Measurements from ENCODE around the gene PABPN1L.

DNA sequence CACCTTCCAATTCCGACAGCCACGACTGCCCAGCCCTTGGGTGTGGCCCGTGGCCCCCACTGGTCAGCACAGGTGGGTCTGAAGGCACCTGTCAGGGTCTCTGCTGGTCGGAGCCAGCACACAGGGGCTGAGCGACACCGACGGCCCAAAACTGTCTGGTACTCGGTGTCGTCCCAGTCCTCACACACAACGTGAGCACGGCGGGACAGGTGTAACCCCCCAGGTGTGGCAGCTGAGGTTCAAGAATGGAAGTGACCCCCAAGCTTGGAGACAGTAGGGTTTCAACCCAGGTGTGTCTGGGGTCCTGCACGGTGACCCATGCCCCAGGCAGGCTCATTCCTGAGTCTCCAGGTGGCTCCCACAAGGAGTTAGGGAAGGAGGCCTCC, 10.7 kb downstream of the PABPN1L start:
- TF ChIP-seq, protein P1, sequence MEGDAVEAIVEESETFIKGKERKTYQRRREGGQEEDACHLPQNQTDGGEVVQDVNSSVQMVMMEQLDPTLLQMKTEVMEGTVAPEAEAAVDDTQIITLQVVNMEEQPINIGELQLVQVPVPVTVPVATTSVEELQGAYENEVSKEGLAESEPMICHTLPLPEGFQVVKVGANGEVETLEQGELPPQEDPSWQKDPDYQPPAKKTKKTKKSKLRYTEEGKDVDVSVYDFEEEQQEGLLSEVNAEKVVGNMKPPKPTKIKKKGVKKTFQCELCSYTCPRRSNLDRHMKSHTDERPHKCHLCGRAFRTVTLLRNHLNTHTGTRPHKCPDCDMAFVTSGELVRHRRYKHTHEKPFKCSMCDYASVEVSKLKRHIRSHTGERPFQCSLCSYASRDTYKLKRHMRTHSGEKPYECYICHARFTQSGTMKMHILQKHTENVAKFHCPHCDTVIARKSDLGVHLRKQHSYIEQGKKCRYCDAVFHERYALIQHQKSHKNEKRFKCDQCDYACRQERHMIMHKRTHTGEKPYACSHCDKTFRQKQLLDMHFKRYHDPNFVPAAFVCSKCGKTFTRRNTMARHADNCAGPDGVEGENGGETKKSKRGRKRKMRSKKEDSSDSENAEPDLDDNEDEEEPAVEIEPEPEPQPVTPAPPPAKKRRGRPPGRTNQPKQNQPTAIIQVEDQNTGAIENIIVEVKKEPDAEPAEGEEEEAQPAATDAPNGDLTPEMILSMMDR (IDR thresholded peaks at IDR 0.05): no peak
- TF ChIP-seq ZFX (IDR thresholded peaks at IDR 0.05; ENCODE audit: borderline replicate concordance): no peak
